WTC11 (cell line): ENCODE results near the gene ZBTB47. TPM values are rescaled to one million over a fixed set of nuclear protein-coding genes. Genes with fewer than 3 reads are reported as not detected.

Experiments
- ATAC-seq: fragments of 200-7000 bp; cut with Tn5 transposase; 2 replicates; pipeline ENCODE4 v1.10.0; 2021; ENCODE audit warnings: mild to moderate bottlenecking, moderate library complexity
- CTCF ChIA-PET: fragments of 300-600 bp; sonication (Branson Sonifier 250); formaldehyde crosslinking; loops from one replicate; lab custom pipeline; 2021; ENCODE audit warnings: antibody characterized with exemption; lab: Charles Lee
- POLR2A ChIA-PET: fragments of 350-600 bp; sonication (Branson Sonifier 250); formaldehyde crosslinking; loops from one replicate; lab custom pipeline; 2021; ENCODE audit warnings: antibody characterized with exemption; lab: Charles Lee
- DNase-seq: peaks from one replicate; pipeline ENCODE4 v3.0.0; 2021; ENCODE audit warnings: low spot score
- H3K27ac Mint-ChIP-seq: 2 replicates; pipeline ENCODE4 v1.8.0; 2021; ENCODE audit warnings: mixed read lengths
- H3K27me3 Mint-ChIP-seq: 2 replicates; pipeline ENCODE4 v1.8.0; 2021; ENCODE audit warnings: low read depth, mild to moderate bottlenecking, moderate library complexity, mixed read lengths
- H3K36me3 Mint-ChIP-seq: 2 replicates; pipeline ENCODE4 v1.8.0; 2021; ENCODE audit warnings: mixed read lengths
- H3K4me1 Mint-ChIP-seq: 2 replicates; pipeline ENCODE4 v1.8.0; 2022; ENCODE audit warnings: mixed read lengths
- H3K4me3 Mint-ChIP-seq: 2 replicates; pipeline ENCODE4 v1.8.0; 2021; ENCODE audit warnings: mild to moderate bottlenecking, moderate library complexity, mixed read lengths
- H3K9me3 Mint-ChIP-seq: 2 replicates; pipeline ENCODE4 v1.8.0; 2021; ENCODE audit warnings: mixed read lengths
- ATF2 ChIP-seq: sonication (generic); formaldehyde crosslinking; IDR thresholded peaks from 2 replicates; pipeline ENCODE4 v1.8.1; 2022; ENCODE audit warnings: low read depth, missing genetic modification reagents, borderline replicate concordance
- ERG ChIP-seq: fragments of 250-450 bp; sonication (Bioruptor Pico); IDR thresholded peaks from 2 replicates; pipeline ENCODE4 v1.8.0; 2021; ENCODE audit warnings: mild to moderate bottlenecking
- GABPB1 ChIP-seq: sonication (generic); formaldehyde crosslinking; IDR thresholded peaks from 2 replicates; pipeline ENCODE4 v1.8.1; 2023; ENCODE audit warnings: mild to moderate bottlenecking, missing genetic modification reagents
- GRHL2 ChIP-seq: fragments of 250-450 bp; sonication (Bioruptor Pico); IDR thresholded peaks from 2 replicates; pipeline ENCODE4 v1.8.0; 2022; ENCODE audit warnings: mild to moderate bottlenecking, moderate library complexity; ENCODE audit not compliant: insufficient replicate concordance, severe bottlenecking
- NR3C1 ChIP-seq: sonication (generic); formaldehyde crosslinking; conservative IDR thresholded peaks from 2 replicates; pipeline ENCODE4 v1.8.1; 2023; ENCODE audit warnings: low read depth, mild to moderate bottlenecking, missing genetic modification reagents
- RELA ChIP-seq: sonication (generic); formaldehyde crosslinking; IDR thresholded peaks from 2 replicates; pipeline ENCODE4 v1.8.1; 2022; ENCODE audit warnings: missing genetic modification reagents, mild to moderate bottlenecking, borderline replicate concordance
- ZMAT4 ChIP-seq: fragments of 250-450 bp; sonication (Bioruptor Pico); IDR thresholded peaks from 2 replicates; pipeline ENCODE4 v1.9.0; 2021; ENCODE audit warnings: mild to moderate bottlenecking
- ZNF671 ChIP-seq: fragments of 250-450 bp; sonication (Bioruptor Pico); IDR thresholded peaks from 2 replicates; pipeline ENCODE4 v1.8.0; 2021; ENCODE audit warnings: mild to moderate bottlenecking
- total RNA-seq: library from RNA; stranded (reverse); gene quantifications from 3 replicates; pipeline ENCODE4 v1.2.3, GENCODE V29; 2021
- TF ChIP-seq, protein P1 (sequence below): fragments of 250-450 bp; sonication (Bioruptor Pico); IDR thresholded peaks from 2 replicates; pipeline ENCODE4 v2.1.2; 2022; ENCODE audit warnings: mild to moderate bottlenecking, moderate library complexity
- TF ChIP-seq, protein P2 (sequence below): sonication (generic); formaldehyde crosslinking; IDR thresholded peaks from 2 replicates; pipeline ENCODE4 v1.8.1; 2022; ENCODE audit warnings: mild to moderate bottlenecking, moderate library complexity, missing genetic modification reagents
- TF ChIP-seq, protein P3 (sequence below): sonication (generic); formaldehyde crosslinking; IDR thresholded peaks from 2 replicates; pipeline ENCODE4 v1.8.1; 2023; ENCODE audit warnings: mild to moderate bottlenecking, missing genetic modification reagents
- TF ChIP-seq, protein P4 (sequence below): sonication (generic); formaldehyde crosslinking; IDR thresholded peaks from 2 replicates; pipeline ENCODE4 v1.8.1; 2022; ENCODE audit warnings: low read depth, mild to moderate bottlenecking, moderate library complexity, missing genetic modification reagents, borderline replicate concordance
- TF ChIP-seq, protein P5 (sequence below): sonication (generic); formaldehyde crosslinking; IDR thresholded peaks from 2 replicates; pipeline ENCODE4 v1.8.0; 2022; ENCODE audit warnings: missing genetic modification reagents

Gene ZBTB47
- total RNA-seq, 1 experiment from 2014 or later, result 5.2 TPM

GRCh38 chr3:42639192-42639591, 14.3 kb upstream of the ZBTB47 start (continued):
- TF ChIP-seq, protein P1, sequence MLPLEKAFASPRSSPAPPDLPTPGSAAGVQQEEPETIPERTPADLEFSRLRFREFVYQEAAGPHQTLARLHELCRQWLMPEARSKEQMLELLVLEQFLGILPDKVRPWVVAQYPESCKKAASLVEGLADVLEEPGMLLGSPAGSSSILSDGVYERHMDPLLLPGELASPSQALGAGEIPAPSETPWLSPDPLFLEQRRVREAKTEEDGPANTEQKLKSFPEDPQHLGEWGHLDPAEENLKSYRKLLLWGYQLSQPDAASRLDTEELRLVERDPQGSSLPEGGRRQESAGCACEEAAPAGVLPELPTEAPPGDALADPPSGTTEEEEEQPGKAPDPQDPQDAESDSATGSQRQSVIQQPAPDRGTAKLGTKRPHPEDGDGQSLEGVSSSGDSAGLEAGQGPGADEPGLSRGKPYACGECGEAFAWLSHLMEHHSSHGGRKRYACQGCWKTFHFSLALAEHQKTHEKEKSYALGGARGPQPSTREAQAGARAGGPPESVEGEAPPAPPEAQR (CRISPR knock-in tag), result no peak

DNA sequence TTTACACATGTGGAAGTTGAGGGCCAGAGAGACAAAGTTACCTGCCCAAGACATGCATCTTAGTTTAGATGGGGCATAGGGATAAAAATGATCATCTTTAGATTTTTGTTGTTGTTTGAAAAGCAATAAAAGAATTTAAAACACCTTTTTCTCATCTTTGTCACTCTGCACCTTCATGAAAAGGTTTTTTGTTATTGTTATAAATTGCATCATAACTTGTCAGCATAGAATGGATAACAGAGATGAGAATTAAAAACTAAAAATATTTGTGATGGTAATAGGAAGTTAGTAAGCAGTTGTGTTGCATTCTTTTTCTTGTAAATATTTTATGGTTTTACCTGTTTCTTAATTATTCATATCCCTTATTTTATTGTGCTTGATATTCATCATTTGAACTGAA, 13.4 kb upstream of the ZBTB47 start:
- ChIA-PET CTCF (no interaction called here), POLR2A (no interaction called here)
- ATAC-seq (no peak), DNase-seq (no peak)
- H3K36me3 Mint-ChIP-seq, result peaks cover 42% of the 10 kb centered on the region
- no peak overlapping the region for H3K4me3 Mint-ChIP-seq
- H3K9me3 Mint-ChIP-seq, result no peaks in the 10 kb centered on the region
- H3K27ac Mint-ChIP-seq, result no peak overlapping the region
- H3K4me1 Mint-ChIP-seq, result no peaks in the 10 kb centered on the region
- TF ChIP-seq ZMAT4 (CRISPR knock-in tag) (no peak), ZNF671 (CRISPR knock-in tag) (no peak), RELA (CRISPR knock-in tag) (no peak), NR3C1 (no peak), GRHL2 (CRISPR knock-in tag) (no peak), ERG (CRISPR knock-in tag) (no peak), GABPB1 (CRISPR knock-in tag) (no peak), ATF2 (CRISPR knock-in tag) (no peak)
- TF ChIP-seq, protein P2, sequence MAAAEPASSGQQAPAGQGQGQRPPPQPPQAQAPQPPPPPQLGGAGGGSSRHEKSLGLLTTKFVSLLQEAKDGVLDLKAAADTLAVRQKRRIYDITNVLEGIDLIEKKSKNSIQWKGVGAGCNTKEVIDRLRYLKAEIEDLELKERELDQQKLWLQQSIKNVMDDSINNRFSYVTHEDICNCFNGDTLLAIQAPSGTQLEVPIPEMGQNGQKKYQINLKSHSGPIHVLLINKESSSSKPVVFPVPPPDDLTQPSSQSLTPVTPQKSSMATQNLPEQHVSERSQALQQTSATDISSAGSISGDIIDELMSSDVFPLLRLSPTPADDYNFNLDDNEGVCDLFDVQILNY (CRISPR knock-in tag), result no peak
- TF ChIP-seq, protein P3, sequence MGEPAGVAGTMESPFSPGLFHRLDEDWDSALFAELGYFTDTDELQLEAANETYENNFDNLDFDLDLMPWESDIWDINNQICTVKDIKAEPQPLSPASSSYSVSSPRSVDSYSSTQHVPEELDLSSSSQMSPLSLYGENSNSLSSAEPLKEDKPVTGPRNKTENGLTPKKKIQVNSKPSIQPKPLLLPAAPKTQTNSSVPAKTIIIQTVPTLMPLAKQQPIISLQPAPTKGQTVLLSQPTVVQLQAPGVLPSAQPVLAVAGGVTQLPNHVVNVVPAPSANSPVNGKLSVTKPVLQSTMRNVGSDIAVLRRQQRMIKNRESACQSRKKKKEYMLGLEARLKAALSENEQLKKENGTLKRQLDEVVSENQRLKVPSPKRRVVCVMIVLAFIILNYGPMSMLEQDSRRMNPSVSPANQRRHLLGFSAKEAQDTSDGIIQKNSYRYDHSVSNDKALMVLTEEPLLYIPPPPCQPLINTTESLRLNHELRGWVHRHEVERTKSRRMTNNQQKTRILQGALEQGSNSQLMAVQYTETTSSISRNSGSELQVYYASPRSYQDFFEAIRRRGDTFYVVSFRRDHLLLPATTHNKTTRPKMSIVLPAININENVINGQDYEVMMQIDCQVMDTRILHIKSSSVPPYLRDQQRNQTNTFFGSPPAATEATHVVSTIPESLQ (CRISPR knock-in tag), result no peak
- TF ChIP-seq, protein P4, sequence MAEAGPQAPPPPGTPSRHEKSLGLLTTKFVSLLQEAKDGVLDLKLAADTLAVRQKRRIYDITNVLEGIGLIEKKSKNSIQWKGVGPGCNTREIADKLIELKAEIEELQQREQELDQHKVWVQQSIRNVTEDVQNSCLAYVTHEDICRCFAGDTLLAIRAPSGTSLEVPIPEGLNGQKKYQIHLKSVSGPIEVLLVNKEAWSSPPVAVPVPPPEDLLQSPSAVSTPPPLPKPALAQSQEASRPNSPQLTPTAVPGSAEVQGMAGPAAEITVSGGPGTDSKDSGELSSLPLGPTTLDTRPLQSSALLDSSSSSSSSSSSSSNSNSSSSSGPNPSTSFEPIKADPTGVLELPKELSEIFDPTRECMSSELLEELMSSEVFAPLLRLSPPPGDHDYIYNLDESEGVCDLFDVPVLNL, result no peak
- TF ChIP-seq, protein P5, sequence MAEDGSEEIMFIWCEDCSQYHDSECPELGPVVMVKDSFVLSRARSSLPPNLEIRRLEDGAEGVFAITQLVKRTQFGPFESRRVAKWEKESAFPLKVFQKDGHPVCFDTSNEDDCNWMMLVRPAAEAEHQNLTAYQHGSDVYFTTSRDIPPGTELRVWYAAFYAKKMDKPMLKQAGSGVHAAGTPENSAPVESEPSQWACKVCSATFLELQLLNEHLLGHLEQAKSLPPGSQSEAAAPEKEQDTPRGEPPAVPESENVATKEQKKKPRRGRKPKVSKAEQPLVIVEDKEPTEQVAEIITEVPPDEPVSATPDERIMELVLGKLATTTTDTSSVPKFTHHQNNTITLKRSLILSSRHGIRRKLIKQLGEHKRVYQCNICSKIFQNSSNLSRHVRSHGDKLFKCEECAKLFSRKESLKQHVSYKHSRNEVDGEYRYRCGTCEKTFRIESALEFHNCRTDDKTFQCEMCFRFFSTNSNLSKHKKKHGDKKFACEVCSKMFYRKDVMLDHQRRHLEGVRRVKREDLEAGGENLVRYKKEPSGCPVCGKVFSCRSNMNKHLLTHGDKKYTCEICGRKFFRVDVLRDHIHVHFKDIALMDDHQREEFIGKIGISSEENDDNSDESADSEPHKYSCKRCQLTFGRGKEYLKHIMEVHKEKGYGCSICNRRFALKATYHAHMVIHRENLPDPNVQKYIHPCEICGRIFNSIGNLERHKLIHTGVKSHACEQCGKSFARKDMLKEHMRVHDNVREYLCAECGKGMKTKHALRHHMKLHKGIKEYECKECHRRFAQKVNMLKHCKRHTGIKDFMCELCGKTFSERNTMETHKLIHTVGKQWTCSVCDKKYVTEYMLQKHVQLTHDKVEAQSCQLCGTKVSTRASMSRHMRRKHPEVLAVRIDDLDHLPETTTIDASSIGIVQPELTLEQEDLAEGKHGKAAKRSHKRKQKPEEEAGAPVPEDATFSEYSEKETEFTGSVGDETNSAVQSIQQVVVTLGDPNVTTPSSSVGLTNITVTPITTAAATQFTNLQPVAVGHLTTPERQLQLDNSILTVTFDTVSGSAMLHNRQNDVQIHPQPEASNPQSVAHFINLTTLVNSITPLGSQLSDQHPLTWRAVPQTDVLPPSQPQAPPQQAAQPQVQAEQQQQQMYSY, result no peak
- no peaks in the 10 kb centered on the region for H3K27me3 Mint-ChIP-seq
